Progenitor cell of endocrine pancreas (in vitro differentiated cells): ENCODE results near the gene BCAP31. TPM values are rescaled to one million over a fixed set of nuclear protein-coding genes. Genes with fewer than 3 reads are reported as not detected.
"Not testable (repeated sequence)": the region's sequence is repeated elsewhere in the genome, so short reads cannot be mapped to it uniquely, and the experiment has no call there.

Experiments
- DNase-seq: peaks from one replicate; pipeline ENCODE4 v3.0.0; 2021; ENCODE audit warnings: low spot score; ENCODE audit not compliant: unreplicated experiment
- H3K27ac Mint-ChIP-seq: 2 replicates; pipeline ENCODE4 v1.8.0; 2021; ENCODE audit warnings: mild to moderate bottlenecking, moderate library complexity, mixed read lengths
- H3K27me3 Mint-ChIP-seq: 2 replicates; pipeline ENCODE4 v1.8.0; 2021; ENCODE audit warnings: mixed read lengths
- H3K36me3 Mint-ChIP-seq: 2 replicates; pipeline ENCODE4 v1.8.0; 2022; ENCODE audit warnings: mixed read lengths; ENCODE audit not compliant: insufficient read depth
- H3K4me1 Mint-ChIP-seq: 2 replicates; pipeline ENCODE4 v1.8.0; 2021; ENCODE audit warnings: low read depth, mixed read lengths
- H3K4me3 Mint-ChIP-seq: 2 replicates; pipeline ENCODE4 v1.8.0; 2021; ENCODE audit warnings: low read depth, mild to moderate bottlenecking, moderate library complexity, mixed read lengths
- H3K9me3 Mint-ChIP-seq: 2 replicates; pipeline ENCODE4 v1.8.0; 2021; ENCODE audit warnings: low read depth, mixed read lengths
- CTCF ChIP-seq: fragments of 200-600 bp; sonication (generic); IDR thresholded peaks from one replicate; pipeline ENCODE4 v1.5.0; 2021; ENCODE audit warnings: antibody characterized with exemption, mild to moderate bottlenecking; ENCODE audit not compliant: unreplicated experiment
- total RNA-seq: library from RNA; stranded (reverse); gene quantifications from 2 replicates; pipeline ENCODE4 v1.2.1, GENCODE V29; 2021

The BCAP31 gene
- total RNA-seq, 1 donor from 2014 or later = 142 TPM

GRCh38 chrX:153696100-153696499, 28.1 kb downstream of the BCAP31 start:
- no peak for DNase-seq
- no peaks in the 10 kb centered on the region for H3K27me3 Mint-ChIP-seq
- no peaks in the 10 kb centered on the region for H3K4me1 Mint-ChIP-seq
- TF ChIP-seq CTCF = no peak
- H3K36me3 Mint-ChIP-seq = peaks cover 3% of the 10 kb centered on the region
- no peaks in the 10 kb centered on the region for H3K9me3 Mint-ChIP-seq
- H3K4me3 Mint-ChIP-seq = no peak overlapping the region
- no peak overlapping the region for H3K27ac Mint-ChIP-seq

DNA sequence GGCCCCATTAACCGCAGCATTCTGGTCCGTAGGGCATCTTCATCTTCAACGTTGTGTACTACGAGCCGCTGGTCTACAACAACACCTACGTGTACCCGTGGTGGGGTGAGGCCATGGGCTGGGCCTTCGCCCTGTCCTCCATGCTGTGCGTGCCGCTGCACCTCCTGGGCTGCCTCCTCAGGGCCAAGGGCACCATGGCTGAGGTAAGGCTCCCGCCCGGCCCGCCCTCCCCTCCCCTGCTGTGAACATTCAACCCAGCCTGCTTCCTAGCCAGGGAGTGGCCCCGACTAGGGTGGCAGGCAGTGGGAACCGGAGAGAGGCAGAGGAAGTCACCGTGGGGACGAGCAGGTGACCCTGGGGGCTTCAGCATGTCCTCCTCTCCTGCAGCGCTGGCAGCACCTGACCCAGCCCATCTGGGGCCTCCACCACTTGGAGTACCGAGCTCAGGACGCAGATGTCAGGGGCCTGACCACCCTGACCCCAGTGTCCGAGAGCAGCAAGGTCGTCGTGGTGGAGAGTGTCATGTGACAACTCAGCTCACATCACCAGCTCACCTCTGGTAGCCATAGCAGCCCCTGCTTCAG, 29.4 kb downstream of the BCAP31 start:
- no peak for DNase-seq
- Mint-ChIP-seq H3K9me3 (no peaks in the 10 kb centered on the region), H3K27ac (no peak overlapping the region), H3K4me3 (no peak overlapping the region), H3K27me3 (no peaks in the 10 kb centered on the region), H3K36me3 (peaks cover 3% of the 10 kb centered on the region), H3K4me1 (no peaks in the 10 kb centered on the region)
- no peak for TF ChIP-seq CTCF

DNA sequence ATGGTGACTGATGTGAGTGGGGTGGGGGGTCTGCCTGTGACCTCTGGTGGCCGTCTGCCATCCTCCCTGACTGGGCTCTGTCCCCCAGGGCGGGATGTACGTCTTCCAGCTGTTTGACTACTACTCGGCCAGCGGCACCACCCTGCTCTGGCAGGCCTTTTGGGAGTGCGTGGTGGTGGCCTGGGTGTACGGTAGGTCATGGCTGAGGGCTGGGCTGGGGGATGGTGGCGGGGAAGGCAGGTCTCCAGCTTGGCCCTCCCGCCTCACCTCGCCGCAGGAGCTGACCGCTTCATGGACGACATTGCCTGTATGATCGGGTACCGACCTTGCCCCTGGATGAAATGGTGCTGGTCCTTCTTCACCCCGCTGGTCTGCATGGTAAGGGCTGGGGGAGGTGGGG, 29.9 kb downstream of the BCAP31 start:
- not testable (repeated sequence) for H3K27ac Mint-ChIP-seq, H3K36me3 Mint-ChIP-seq, H3K4me1 Mint-ChIP-seq, H3K4me3 Mint-ChIP-seq, H3K27me3 Mint-ChIP-seq, DNase-seq, H3K9me3 Mint-ChIP-seq

- Mint-ChIP-seq H3K27ac (no peak overlapping the region), H3K27me3 (no peaks in the 10 kb centered on the region), H3K4me1 (no peaks in the 10 kb centered on the region), H3K4me3 (no peak overlapping the region), H3K36me3 (peaks cover 1% of the 10 kb centered on the region), H3K9me3 (no peaks in the 10 kb centered on the region)
- DNase-seq = no peak
- no peak for TF ChIP-seq CTCF
These were observed 30.7 kb downstream of the BCAP31 start for GRCh38 chrX:153693216-153694086.

DNA sequence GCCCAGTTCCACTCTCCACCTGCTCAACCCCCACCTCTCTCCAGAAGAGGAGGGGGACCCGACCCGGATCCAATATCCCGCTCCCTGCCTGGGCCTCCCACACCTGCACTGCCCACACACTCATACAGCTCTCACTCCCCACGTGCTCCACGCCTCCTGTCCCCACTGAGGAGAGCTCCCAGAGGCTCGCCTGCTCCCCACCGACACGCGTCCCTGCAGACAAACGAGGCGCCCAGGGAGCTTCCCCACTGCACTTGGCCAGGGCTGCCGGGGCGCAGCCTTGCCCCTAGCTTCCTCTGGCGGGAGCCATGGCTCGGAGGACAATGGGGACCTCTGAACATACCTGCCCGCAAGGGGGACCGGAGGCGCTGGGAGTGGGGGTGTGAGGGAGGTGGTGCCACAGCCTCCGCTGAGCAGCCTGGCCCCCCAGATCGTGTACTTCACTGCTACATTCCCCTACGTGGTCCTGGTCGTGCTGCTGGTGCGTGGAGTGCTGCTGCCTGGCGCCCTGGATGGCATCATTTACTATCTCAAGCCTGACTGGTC, 31.5 kb downstream of the BCAP31 start:
- no peaks in the 10 kb centered on the region for H3K4me1 Mint-ChIP-seq
- H3K36me3 Mint-ChIP-seq = peaks cover 1% of the 10 kb centered on the region
- no peaks in the 10 kb centered on the region for H3K27me3 Mint-ChIP-seq
- H3K4me3 Mint-ChIP-seq = no peak overlapping the region
- H3K9me3 Mint-ChIP-seq = no peaks in the 10 kb centered on the region
- no peak for TF ChIP-seq CTCF
- no peak for DNase-seq
- H3K27ac Mint-ChIP-seq = no peak overlapping the region
